Measurements from ENCODE around the gene IWS1.

- TF ChIP-seq POLR2A (IDR thresholded peaks at IDR 0.05) (no peak), CTCF (IDR thresholded peaks at IDR 0.05) (no peak)
These were observed 54.0 kb downstream of the IWS1 start for GRCh38 chr2:127472268-127472667.
